Nephron progenitor cell (in vitro differentiated cells): ENCODE data around the gene RFTN1.

Source experiments
- DNase-seq: peaks from one replicate; pipeline ENCODE4 v3.0.0; 2021
- H3K27ac Mint-ChIP-seq: 2 replicates; pipeline ENCODE4 v1.8.0; 2021; ENCODE audit warnings: mild to moderate bottlenecking, moderate library complexity, mixed read lengths
- H3K27me3 Mint-ChIP-seq: 2 replicates; pipeline ENCODE4 v1.8.0; 2021; ENCODE audit warnings: mild to moderate bottlenecking, low read depth, mixed read lengths; ENCODE audit not compliant: poor library complexity
- H3K36me3 Mint-ChIP-seq: 2 replicates; pipeline ENCODE4 v1.8.0; 2021; ENCODE audit warnings: low read depth, mixed read lengths
- H3K4me1 Mint-ChIP-seq: 2 replicates; pipeline ENCODE4 v1.8.0; 2021; ENCODE audit warnings: mixed read lengths
- H3K4me3 Mint-ChIP-seq: 2 replicates; pipeline ENCODE4 v1.8.0; 2021; ENCODE audit warnings: mild to moderate bottlenecking, moderate library complexity, mixed read lengths
- H3K9me3 Mint-ChIP-seq: 2 replicates; pipeline ENCODE4 v1.8.0; 2021; ENCODE audit warnings: mild to moderate bottlenecking, moderate library complexity, mixed read lengths
- TF ChIP-seq, protein P1 (sequence below): fragments of 200-600 bp; sonication (generic); IDR thresholded peaks from 2 replicates; pipeline ENCODE4 v1.5.0; 2021; ENCODE audit warnings: antibody characterized with exemption

Gene RFTN1

DNA sequence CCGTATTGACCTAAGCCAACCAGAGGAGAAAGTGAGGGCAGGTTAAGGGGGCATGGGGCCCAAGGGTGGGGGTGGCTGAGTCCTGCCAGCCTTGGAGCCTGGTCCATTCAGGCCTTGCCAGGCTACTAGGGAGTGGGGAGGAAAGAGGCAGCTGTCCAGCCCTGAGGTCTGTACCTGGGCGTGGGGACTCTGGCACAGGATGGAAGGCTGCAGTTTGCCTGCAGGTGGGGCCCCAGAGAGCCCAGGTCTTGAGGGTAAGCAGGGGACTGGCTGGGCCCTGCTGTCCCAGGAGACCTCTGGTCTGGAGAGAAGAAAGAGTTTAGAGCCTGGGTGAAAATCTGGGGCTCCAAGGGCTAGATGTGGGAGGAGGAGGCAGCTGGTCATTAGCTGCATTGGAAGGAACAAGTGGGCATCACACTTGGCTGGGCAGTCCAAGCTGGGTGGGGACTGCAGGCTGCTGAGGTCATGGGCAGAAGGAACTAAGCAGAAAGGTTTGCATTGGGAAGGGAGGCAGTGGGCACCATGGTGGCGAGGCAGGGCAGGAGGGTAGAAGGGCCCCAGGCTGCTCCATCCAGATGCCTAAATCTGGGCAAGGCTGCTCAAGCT is 140.1 kb downstream of the RFTN1 start:
- Mint-ChIP-seq H3K27me3 (peaks cover 4% of the 10 kb centered on the region), H3K27ac (no peak overlapping the region), H3K4me1 (peaks cover 85% of the 10 kb centered on the region), H3K9me3 (peaks cover 7% of the 10 kb centered on the region), H3K36me3 (peaks cover 34% of the 10 kb centered on the region), H3K4me3 (no peak overlapping the region)
- no peak for DNase-seq
- TF ChIP-seq, protein P1, sequence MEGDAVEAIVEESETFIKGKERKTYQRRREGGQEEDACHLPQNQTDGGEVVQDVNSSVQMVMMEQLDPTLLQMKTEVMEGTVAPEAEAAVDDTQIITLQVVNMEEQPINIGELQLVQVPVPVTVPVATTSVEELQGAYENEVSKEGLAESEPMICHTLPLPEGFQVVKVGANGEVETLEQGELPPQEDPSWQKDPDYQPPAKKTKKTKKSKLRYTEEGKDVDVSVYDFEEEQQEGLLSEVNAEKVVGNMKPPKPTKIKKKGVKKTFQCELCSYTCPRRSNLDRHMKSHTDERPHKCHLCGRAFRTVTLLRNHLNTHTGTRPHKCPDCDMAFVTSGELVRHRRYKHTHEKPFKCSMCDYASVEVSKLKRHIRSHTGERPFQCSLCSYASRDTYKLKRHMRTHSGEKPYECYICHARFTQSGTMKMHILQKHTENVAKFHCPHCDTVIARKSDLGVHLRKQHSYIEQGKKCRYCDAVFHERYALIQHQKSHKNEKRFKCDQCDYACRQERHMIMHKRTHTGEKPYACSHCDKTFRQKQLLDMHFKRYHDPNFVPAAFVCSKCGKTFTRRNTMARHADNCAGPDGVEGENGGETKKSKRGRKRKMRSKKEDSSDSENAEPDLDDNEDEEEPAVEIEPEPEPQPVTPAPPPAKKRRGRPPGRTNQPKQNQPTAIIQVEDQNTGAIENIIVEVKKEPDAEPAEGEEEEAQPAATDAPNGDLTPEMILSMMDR, result no peak

DNA sequence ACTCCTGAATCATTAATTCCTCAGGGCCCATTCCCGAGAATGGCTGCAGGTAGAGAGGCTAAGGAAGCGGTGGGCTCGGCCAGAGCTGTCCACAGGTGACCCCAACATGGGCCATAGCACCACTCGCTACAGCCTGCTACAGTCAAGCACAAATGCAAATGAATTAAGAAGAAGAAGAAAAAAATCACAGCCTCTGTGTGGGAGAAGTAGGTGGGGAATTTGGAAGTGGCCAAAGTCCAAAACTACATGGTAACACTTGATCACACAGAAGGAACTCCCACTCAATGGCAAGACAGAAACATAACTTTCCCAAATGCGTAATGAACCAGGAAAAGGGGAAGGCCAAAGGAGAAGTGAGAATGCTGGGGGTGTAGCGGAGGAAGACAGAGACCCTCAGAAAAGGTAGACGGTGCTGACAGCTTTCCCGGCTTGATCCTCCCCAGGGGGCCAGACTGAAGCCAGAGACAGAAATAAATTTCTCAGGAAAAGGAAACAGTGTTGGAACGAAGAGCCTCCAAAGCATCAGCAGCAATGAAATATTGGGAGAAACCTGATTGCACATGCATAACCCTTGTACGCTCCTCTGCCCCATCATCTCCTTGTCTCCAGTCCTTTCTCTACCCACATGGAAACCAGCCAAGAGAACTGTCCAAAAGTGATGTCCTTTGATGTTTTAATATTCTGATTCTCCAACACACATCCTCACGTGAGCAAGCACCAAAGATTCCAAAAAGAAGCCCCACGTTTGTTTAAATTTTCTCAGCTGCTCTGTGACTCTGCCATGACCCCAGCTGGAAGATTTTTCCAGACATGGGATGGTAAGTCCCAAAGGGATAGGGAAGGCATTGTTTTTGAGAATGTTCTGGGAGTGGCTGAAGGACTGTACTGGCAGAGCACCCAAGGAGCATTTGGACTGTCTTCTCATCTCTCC is 140.9 kb downstream of the RFTN1 start:
- H3K36me3 Mint-ChIP-seq, result peaks cover 28% of the 10 kb centered on the region
- no peak for DNase-seq
- peaks cover 4% of the 10 kb centered on the region for H3K27me3 Mint-ChIP-seq
- no peaks in the 10 kb centered on the region for H3K9me3 Mint-ChIP-seq
- peak overlapping the region; percentile 16 for H3K4me3 Mint-ChIP-seq
- peaks cover 81% of the 10 kb centered on the region for H3K4me1 Mint-ChIP-seq
- TF ChIP-seq, protein P1, result no peak
- H3K27ac Mint-ChIP-seq, result peak overlapping the region; percentile 6

DNA sequence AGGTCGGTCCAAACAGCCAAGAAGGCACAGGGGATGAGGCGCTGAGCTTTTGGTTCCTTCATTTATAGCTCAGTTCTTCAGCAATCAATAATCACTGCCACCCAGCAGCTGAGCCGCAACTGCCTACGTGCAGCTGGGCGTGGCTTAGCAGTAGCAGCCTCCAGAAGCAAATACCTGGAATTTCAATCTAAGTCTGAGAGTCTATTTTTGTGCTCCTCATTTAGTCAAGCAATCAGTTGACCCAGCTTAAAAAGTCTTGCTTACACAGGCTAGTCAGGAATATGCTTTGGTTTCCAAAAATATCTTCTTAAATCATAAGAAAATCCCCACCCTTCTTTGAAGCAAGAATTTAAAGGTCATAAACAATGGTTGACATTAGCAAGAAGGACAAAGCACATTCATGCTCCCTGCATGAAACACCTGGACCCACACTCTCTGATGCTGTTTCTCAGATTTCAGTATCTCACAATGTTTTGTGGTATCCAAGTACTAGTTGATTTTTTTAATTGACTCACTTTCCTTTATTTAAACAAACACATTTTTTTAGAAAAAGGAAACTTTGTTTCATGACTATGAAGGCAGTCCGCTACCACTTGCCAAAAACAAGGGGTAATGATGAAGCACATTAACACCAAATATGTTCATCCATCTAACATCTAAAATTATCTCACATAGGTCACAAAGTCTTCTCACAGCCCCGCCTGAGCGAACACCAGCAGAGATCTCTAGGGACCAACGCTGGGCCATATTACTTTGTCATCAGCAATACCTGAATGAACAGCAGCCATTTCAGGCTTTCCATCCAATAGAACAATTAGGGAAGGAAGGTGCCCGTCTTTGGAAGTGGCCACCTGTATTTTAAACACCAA is 142.4 kb downstream of the RFTN1 start:
- Mint-ChIP-seq H3K4me1 (peaks cover 73% of the 10 kb centered on the region), H3K27me3 (peaks cover 4% of the 10 kb centered on the region), H3K4me3 (no peak overlapping the region), H3K9me3 (no peaks in the 10 kb centered on the region), H3K27ac (no peak overlapping the region), H3K36me3 (peaks cover 22% of the 10 kb centered on the region)
- TF ChIP-seq, protein P1, result no peak
- no peak for DNase-seq

DNA sequence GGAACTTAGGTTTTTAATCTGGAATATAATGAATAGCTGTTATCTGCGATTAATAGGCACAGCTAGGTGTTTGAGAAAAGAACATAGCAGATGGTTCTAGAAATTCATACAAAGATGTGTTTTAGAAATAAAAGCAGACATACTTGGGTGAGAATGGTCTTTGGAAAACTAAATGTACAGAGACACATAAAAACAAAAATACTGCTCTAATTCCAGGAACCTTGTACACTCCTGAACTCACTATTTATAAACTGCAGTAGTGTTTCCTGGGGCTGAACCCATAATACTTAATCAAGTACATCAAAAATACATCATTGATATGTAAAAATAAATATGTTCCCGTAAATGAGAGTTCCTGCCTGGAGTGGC is 143.0 kb downstream of the RFTN1 start:
- Mint-ChIP-seq H3K4me1 (peaks cover 68% of the 10 kb centered on the region), H3K9me3 (no peaks in the 10 kb centered on the region), H3K27ac (no peak overlapping the region), H3K36me3 (peaks cover 17% of the 10 kb centered on the region), H3K27me3 (peaks cover 4% of the 10 kb centered on the region), H3K4me3 (no peak overlapping the region)
- TF ChIP-seq, protein P1, result no peak
- DNase-seq, result no peak

DNA sequence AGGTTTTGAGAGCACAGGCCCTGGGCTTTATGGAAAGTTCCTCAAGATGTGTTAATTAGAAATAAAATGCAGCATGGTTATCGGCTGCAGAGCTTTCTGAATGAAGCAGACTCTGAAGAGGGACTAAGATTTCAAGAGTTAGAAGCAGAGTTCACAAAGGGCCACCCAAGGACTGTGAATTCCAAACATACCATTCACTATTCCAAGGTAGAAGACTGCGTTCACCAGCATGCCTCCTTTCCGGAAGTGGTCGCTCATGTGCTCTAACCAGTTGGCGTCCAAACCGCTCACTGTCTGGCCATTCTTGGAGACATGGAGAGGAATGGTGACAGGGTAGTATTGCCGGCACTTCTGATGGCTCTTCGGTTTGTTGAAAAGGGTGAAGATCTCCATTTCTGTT is 143.6 kb downstream of the RFTN1 start:
- DNase-seq, result no peak
- no peak overlapping the region for H3K4me3 Mint-ChIP-seq
- peaks cover 13% of the 10 kb centered on the region for H3K36me3 Mint-ChIP-seq
- no peaks in the 10 kb centered on the region for H3K9me3 Mint-ChIP-seq
- TF ChIP-seq, protein P1, result no peak
- H3K27me3 Mint-ChIP-seq, result peaks cover 4% of the 10 kb centered on the region
- no peak overlapping the region for H3K27ac Mint-ChIP-seq
- H3K4me1 Mint-ChIP-seq, result peaks cover 62% of the 10 kb centered on the region
